Liver (tissue), 9 donors: ENCODE data around the gene RAD9A. TPM values are rescaled to one million over a fixed set of nuclear protein-coding genes. Genes with fewer than 3 reads are reported as not detected.
A peak's percentile ranks its signal among the peaks of the same experiment; 100 is the strongest.

Experiments used
- DNase-seq: peaks from one replicate; pipeline ENCODE4 v3.0.0-alpha.2; 2017; ENCODE audit warnings: low spot score
- H3K27ac ChIP-seq, 2 donors: one replicate each; pipeline ENCODE4 v1.7.0; 2013; ENCODE audit warnings: inconsistent platforms in 2 of 2, low read length in 2 of 2, control low read depth in 1 of 2, low read depth in 1 of 2, mild to moderate bottlenecking in 1 of 2
- H3K27me3 ChIP-seq, 4 donors: one replicate each; pipeline versions ENCODE4 v1.6.1 to v1.7.0; 2013; ENCODE audit warnings: low read length in 3 of 4, inconsistent platforms in 1 of 4, mild to moderate bottlenecking in 1 of 4, moderate library complexity in 1 of 4; ENCODE audit not compliant: control insufficient read depth in 4 of 4, insufficient read depth in 4 of 4
- H3K36me3 ChIP-seq, 4 donors: one replicate each; pipeline versions ENCODE4 v1.6.1 to v1.7.0; 2013; ENCODE audit warnings: low read length in 3 of 4, mild to moderate bottlenecking in 3 of 4, low read depth in 1 of 4, moderate library complexity in 1 of 4; ENCODE audit not compliant: control insufficient read depth in 4 of 4, insufficient read depth in 3 of 4
- H3K4me1 ChIP-seq, 4 donors: one replicate each; pipeline versions ENCODE4 v1.6.1 to v1.7.0; 2013; ENCODE audit warnings: low read length in 3 of 4, mild to moderate bottlenecking in 3 of 4, moderate library complexity in 1 of 4; ENCODE audit not compliant: control insufficient read depth in 4 of 4, insufficient read depth in 4 of 4
- H3K4me3 ChIP-seq, 3 donors: one replicate each; pipeline versions ENCODE4 v1.6.1 to v1.7.0; 2013; ENCODE audit warnings: low read length in 3 of 3, control low read depth in 1 of 3, low read depth in 1 of 3, mild to moderate bottlenecking in 1 of 3
- H3K9ac ChIP-seq, 2 donors: one replicate each; pipeline ENCODE4 v1.7.0; 2013; ENCODE audit warnings: low read length in 2 of 2, mild to moderate bottlenecking in 2 of 2, moderate library complexity in 2 of 2, control low read depth in 1 of 2, low read depth in 1 of 2
- H3K9me3 ChIP-seq, 4 donors: one replicate each; pipeline versions ENCODE4 v1.6.1 to v1.7.0; 2013; ENCODE audit warnings: low read length in 3 of 4; ENCODE audit not compliant: control insufficient read depth in 4 of 4
- FOXA1 ChIP-seq: IDR thresholded peaks from 2 replicates; pipeline ENCODE4 v1.6.1; 2016; ENCODE audit warnings: antibody characterized with exemption
- GABPA ChIP-seq, 2 donors: IDR thresholded peaks in 1 of 2; conservative IDR thresholded peaks in 1 of 2; 2 replicates each; pipeline ENCODE4 v1.6.1; 2016; ENCODE audit warnings: antibody characterized with exemption in 2 of 2, mild to moderate bottlenecking in 1 of 2, moderate library complexity in 1 of 2
- HNF4A ChIP-seq, 2 donors: conservative IDR thresholded peaks; 2 replicates each; pipeline ENCODE4 v1.6.1; 2016; ENCODE audit warnings: antibody characterized with exemption in 2 of 2, mild to moderate bottlenecking in 2 of 2
- HNF4G ChIP-seq: IDR thresholded peaks from 2 replicates; pipeline ENCODE4 v1.6.1; 2016; ENCODE audit warnings: antibody characterized with exemption
- JUND ChIP-seq, 2 donors: IDR thresholded peaks; 2 replicates each; pipeline ENCODE4 v1.6.1; 2016; ENCODE audit warnings: antibody characterized with exemption in 2 of 2
- NR2F2 ChIP-seq: IDR thresholded peaks from 2 replicates; pipeline ENCODE4 v1.6.1; 2016; ENCODE audit warnings: antibody characterized with exemption
- RAD21 ChIP-seq, 2 donors: IDR thresholded peaks; 2 replicates each; pipeline ENCODE4 v1.6.1; 2016; ENCODE audit warnings: antibody characterized with exemption in 2 of 2, mild to moderate bottlenecking in 2 of 2
- RXRA ChIP-seq, 2 donors: IDR thresholded peaks; 2 replicates each; pipeline ENCODE4 v1.6.1; 2017 to 2018; ENCODE audit warnings: antibody characterized with exemption in 2 of 2, mild to moderate bottlenecking in 1 of 2
- SP1 ChIP-seq: IDR thresholded peaks from 2 replicates; pipeline ENCODE4 v1.6.1; 2018; ENCODE audit warnings: antibody characterized with exemption, mild to moderate bottlenecking
- TAF1 ChIP-seq: conservative IDR thresholded peaks from 2 replicates; pipeline ENCODE4 v1.6.1; 2016; ENCODE audit warnings: antibody characterized with exemption, mild to moderate bottlenecking
- YY1 ChIP-seq: IDR thresholded peaks from 2 replicates; pipeline ENCODE4 v1.6.1; 2016; ENCODE audit warnings: antibody characterized with exemption, mild to moderate bottlenecking
- WGBS: extraction: QIAGEN DNeasy Blood & Tissue Kit; methylation state at CpG from one replicate; pipeline ENCODE4 v1.1.7; 2013; 5-methylcytosine and 5-hydroxymethylcytosine counted together
- polyA plus RNA-seq, 2 donors: library from polyadenylated mRNA; stranded (reverse) in 1 of 2; unstranded in 1 of 2; fragments of 200-250 nt in 1 of 2; fragments of >200 nt in 1 of 2; fragmentation: Nextera tagmentation in 1 of 2; extraction: Ambion mirVana in 1 of 2; gene quantifications; one replicate each; pipeline versions ENCODE4 v1.2.1 to v1.2.3, GENCODE V29; 2013 to 2015
- total RNA-seq, 2 donors: library from RNA; depleted of rRNA; stranded (reverse); fragments of >200 nt; gene quantifications; one replicate each; pipeline ENCODE4 v1.2.3, GENCODE V29; 2014
- TF ChIP-seq, protein P1 (sequence below): fragments of 150-350 bp; IDR thresholded peaks from 2 replicates; pipeline ENCODE4 v1.5.1; 2017; ENCODE audit warnings: improper control_type of control experiment, low read depth, low read length; ENCODE audit not compliant: missing input control
- TF ChIP-seq, protein P2 (sequence below): IDR thresholded peaks from 2 replicates; pipeline ENCODE4 v1.6.1; 2016; ENCODE audit warnings: antibody characterized with exemption
- TF ChIP-seq, protein P3 (sequence below): IDR thresholded peaks from 2 replicates; pipeline ENCODE4 v1.6.1; 2016; ENCODE audit warnings: antibody characterized with exemption
- TF ChIP-seq, protein P4 (sequence below): IDR thresholded peaks from 2 replicates; pipeline ENCODE4 v1.6.1; 2016; ENCODE audit warnings: antibody characterized with exemption
- donor health status: healthy.
- donor health status: healthy.
- donor health status: healthy.
- donor health status: healthy.
- donor health status: healthy.

Gene RAD9A
- total and polyA plus RNA-seq, 4 donors, result 4.5 to 8.6 (median 5.6) TPM

DNA sequence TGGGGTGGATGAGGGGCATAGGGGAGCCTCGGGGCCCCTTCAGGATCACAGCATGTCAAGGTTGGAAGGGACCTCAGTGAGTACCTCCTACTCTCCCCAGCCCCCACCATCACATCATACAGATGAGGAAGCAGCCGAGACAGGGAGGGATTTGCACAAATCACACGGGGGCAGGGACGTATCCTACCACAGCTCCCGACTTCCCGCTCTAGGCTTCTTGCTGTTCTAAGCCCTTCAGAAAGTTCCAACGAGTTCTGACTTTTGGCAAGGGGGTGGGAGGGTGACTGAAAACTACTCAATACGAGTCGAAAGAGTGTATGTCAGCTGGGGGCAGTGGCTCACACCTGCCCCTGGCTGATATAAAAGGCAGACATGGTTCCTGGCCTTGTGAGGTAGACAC lies 4.7 kb upstream of the RAD9A start:
- H3K4me1 ChIP-seq, result peaks cover 0 to 13% (median 9%) of the 10 kb centered on the region in 4 donors
- no peak overlapping the region for H3K27ac ChIP-seq
- no peak overlapping the region for H3K4me3 ChIP-seq
- H3K9ac ChIP-seq, result no peak overlapping the region
- no peak for DNase-seq
- H3K9me3 ChIP-seq, result no peaks in the 10 kb centered on the region
- TF ChIP-seq GABPA (IDR thresholded peaks at IDR 0.05 in 1 of 2, conservative IDR thresholded peaks at IDR 0.05 in 1 of 2) (no peak), RXRA (IDR thresholded peaks at IDR 0.05) (no peak), SP1 (no peak), NR2F2 (no peak), YY1 (no peak), JUND (IDR thresholded peaks at IDR 0.05) (no peak), TAF1 (no peak), HNF4A (conservative IDR thresholded peaks at IDR 0.05) (no peak), HNF4G (no peak), RAD21 (IDR thresholded peaks at IDR 0.05) (no peak), FOXA1 (no peak)
- TF ChIP-seq, protein P1, sequence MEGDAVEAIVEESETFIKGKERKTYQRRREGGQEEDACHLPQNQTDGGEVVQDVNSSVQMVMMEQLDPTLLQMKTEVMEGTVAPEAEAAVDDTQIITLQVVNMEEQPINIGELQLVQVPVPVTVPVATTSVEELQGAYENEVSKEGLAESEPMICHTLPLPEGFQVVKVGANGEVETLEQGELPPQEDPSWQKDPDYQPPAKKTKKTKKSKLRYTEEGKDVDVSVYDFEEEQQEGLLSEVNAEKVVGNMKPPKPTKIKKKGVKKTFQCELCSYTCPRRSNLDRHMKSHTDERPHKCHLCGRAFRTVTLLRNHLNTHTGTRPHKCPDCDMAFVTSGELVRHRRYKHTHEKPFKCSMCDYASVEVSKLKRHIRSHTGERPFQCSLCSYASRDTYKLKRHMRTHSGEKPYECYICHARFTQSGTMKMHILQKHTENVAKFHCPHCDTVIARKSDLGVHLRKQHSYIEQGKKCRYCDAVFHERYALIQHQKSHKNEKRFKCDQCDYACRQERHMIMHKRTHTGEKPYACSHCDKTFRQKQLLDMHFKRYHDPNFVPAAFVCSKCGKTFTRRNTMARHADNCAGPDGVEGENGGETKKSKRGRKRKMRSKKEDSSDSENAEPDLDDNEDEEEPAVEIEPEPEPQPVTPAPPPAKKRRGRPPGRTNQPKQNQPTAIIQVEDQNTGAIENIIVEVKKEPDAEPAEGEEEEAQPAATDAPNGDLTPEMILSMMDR, result no peak
- TF ChIP-seq, protein P2, sequence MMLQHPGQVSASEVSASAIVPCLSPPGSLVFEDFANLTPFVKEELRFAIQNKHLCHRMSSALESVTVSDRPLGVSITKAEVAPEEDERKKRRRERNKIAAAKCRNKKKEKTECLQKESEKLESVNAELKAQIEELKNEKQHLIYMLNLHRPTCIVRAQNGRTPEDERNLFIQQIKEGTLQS, result no peak
- TF ChIP-seq, protein P3, sequence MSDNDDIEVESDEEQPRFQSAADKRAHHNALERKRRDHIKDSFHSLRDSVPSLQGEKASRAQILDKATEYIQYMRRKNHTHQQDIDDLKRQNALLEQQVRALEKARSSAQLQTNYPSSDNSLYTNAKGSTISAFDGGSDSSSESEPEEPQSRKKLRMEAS, result no peak
- WGBS, result 44% methylated on average over 9 of the region's 9 CpGs
- H3K36me3 ChIP-seq, result no peaks in the 10 kb centered on the region
- H3K27me3 ChIP-seq, result no peaks in the 10 kb centered on the region

DNA sequence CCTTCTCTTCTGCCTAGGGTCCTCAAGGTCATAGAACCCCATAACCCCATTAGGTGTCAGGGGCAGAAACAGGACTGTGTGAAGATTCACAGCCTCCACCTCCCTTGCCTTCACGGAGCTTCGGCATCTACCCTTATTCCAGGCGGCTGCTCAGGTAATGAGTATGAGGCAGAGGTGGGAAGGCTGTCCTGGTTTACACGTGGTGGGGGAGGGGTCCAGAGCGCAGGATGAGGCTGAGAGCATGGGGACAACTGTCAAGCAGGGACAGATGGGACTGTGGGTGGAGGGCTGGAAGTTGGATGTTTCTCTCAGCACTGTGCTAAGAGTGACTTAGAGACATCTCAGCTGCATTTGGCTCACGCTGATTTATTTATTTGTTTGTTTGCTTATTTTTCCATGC lies 4.3 kb upstream of the RAD9A start:
- no peak for TF ChIP-seq TAF1
- TF ChIP-seq, protein P4, sequence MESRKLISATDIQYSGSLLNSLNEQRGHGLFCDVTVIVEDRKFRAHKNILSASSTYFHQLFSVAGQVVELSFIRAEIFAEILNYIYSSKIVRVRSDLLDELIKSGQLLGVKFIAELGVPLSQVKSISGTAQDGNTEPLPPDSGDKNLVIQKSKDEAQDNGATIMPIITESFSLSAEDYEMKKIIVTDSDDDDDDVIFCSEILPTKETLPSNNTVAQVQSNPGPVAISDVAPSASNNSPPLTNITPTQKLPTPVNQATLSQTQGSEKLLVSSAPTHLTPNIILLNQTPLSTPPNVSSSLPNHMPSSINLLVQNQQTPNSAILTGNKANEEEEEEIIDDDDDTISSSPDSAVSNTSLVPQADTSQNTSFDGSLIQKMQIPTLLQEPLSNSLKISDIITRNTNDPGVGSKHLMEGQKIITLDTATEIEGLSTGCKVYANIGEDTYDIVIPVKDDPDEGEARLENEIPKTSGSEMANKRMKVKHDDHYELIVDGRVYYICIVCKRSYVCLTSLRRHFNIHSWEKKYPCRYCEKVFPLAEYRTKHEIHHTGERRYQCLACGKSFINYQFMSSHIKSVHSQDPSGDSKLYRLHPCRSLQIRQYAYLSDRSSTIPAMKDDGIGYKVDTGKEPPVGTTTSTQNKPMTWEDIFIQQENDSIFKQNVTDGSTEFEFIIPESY, result no peak
- no peak for TF ChIP-seq YY1
- TF ChIP-seq, protein P3, result no peak
- Histone ChIP-seq H3K9ac (no peak overlapping the region), H3K27me3 (no peaks in the 10 kb centered on the region), H3K36me3 (no peaks in the 10 kb centered on the region), H3K27ac (no peak overlapping the region), H3K4me3 (no peak overlapping the region), H3K4me1 (peaks cover 0 to 14% (median 12%) of the 10 kb centered on the region in 4 donors), H3K9me3 (no peaks in the 10 kb centered on the region)
- no peak for DNase-seq
- WGBS, result 64% methylated on average over 6 of the region's 6 CpGs

GRCh38 chr11:67389477-67389876 lies 2.3 kb upstream of the RAD9A start:
- Histone ChIP-seq H3K27me3 (no peaks in the 10 kb centered on the region), H3K9me3 (no peaks in the 10 kb centered on the region), H3K4me1 (peaks cover 0 to 22% (median 16%) of the 10 kb centered on the region in 4 donors), H3K4me3 (no peak overlapping the region), H3K27ac (no peak overlapping the region), H3K9ac (no peak overlapping the region), H3K36me3 (peaks cover 0 to 1% (median 0%) of the 10 kb centered on the region in 4 donors)
- WGBS, result 56% methylated on average over 6 of the region's 6 CpGs
- TF ChIP-seq, protein P1, result peak; percentile 42
- TF ChIP-seq HNF4A (conservative IDR thresholded peaks at IDR 0.05), result no peak
- TF ChIP-seq YY1, result no peak
- TF ChIP-seq RAD21 (IDR thresholded peaks at IDR 0.05), result peak; percentile 63 to 71
- DNase-seq, result peak; percentile 76
